Osteocyte (in vitro differentiated cells): ENCODE results near the gene GTSE1. TPM values are rescaled to one million over a fixed set of nuclear protein-coding genes. Genes with fewer than 3 reads are reported as not detected.

Experiments used
- DNase-seq: peaks from one replicate; pipeline ENCODE4 v3.0.0; 2021; ENCODE audit warnings: mixed read lengths; ENCODE audit not compliant: unreplicated experiment; ENCODE audit errors: extremely low spot score
- H3K27ac Mint-ChIP-seq: one replicate; pipeline ENCODE4 v1.8.0; 2021; ENCODE audit warnings: mild to moderate bottlenecking, mixed read lengths; ENCODE audit not compliant: unreplicated experiment
- H3K27me3 Mint-ChIP-seq: one replicate; pipeline ENCODE4 v1.8.0; 2021; ENCODE audit warnings: mixed read lengths; ENCODE audit not compliant: unreplicated experiment
- H3K36me3 Mint-ChIP-seq: one replicate; pipeline ENCODE4 v1.8.0; 2021; ENCODE audit warnings: mixed read lengths; ENCODE audit not compliant: unreplicated experiment
- H3K4me1 Mint-ChIP-seq: one replicate; pipeline ENCODE4 v1.8.0; 2021; ENCODE audit warnings: mixed read lengths; ENCODE audit not compliant: unreplicated experiment
- H3K4me3 Mint-ChIP-seq: one replicate; pipeline ENCODE4 v1.8.0; 2021; ENCODE audit warnings: mild to moderate bottlenecking, moderate library complexity, mixed read lengths; ENCODE audit not compliant: unreplicated experiment
- H3K9me3 Mint-ChIP-seq: one replicate; pipeline ENCODE4 v1.8.0; 2021; ENCODE audit warnings: mixed read lengths; ENCODE audit not compliant: unreplicated experiment
- total RNA-seq: library from RNA; stranded (reverse); gene quantifications from 2 replicates; pipeline ENCODE4 v1.2.1, GENCODE V29; 2021
- TF ChIP-seq, protein P1 (sequence below): fragments of 200-600 bp; sonication (generic); IDR thresholded peaks from 2 replicates; pipeline ENCODE4 v1.5.0; 2021; ENCODE audit warnings: antibody characterized with exemption, mild to moderate bottlenecking, moderate library complexity

Gene GTSE1
- total RNA-seq, 1 donor from 2014 or later, result 9.4 TPM

DNA sequence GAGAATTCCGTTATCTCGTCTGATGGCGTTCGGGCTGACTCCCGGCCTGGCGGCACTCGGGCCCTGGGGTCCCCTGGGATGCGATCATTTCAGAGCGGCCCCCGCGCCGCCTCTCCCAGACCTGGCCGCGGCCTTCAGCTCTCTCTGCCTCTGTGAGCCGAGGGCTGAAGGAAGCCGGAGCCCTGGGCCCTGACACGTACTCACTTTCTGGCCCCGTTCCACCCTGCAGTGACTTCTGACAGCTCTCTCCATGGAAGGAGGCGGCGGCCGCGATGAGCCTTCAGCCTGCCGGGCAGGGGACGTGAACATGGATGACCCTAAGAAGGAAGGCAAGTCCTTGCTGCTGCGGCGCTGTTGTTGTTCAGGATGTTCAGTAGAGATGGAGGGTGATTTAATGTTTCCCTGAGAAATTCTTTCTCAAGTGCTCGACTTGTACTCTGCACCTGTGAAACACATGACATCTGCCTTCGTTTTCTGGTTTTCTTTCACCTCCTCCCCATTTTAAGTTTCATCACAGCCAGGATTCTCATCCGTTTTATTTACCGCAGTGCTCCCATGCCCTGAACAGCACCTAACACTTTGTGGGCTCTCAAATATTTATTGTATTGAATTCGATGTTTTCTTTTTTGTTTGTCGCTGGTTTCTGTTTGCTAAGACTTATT lies 612 bp downstream of the GTSE1 start:
- peaks cover 46% of the 10 kb centered on the region for H3K4me1 Mint-ChIP-seq
- no peak for DNase-seq

DNA sequence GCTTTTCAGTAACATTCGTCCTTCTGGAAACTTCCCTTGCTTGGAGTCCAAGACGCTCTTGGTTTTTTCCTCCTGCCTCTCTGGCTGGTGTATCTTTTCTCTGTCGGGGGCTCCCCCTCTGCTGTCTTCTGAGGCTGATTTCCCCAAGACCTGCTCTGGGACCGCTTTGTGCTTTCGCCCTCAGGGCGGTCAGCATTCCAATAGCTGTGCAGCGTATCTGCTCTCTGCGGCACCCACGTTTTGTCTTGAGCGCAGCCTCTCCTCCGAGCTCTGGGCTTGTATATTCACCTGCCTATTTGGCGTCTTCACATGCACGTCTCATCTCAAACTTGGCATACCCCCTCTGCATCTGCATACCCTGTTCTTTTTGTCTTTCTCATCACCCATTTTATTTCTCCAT lies 2.4 kb downstream of the GTSE1 start:
- Mint-ChIP-seq H3K4me1 (peaks cover 48% of the 10 kb centered on the region), H3K36me3 (no peaks in the 10 kb centered on the region), H3K27ac (no peak overlapping the region), H3K27me3 (no peaks in the 10 kb centered on the region), H3K4me3 (no peak overlapping the region), H3K9me3 (no peaks in the 10 kb centered on the region)
- DNase-seq, result no peak
- TF ChIP-seq, protein P1, sequence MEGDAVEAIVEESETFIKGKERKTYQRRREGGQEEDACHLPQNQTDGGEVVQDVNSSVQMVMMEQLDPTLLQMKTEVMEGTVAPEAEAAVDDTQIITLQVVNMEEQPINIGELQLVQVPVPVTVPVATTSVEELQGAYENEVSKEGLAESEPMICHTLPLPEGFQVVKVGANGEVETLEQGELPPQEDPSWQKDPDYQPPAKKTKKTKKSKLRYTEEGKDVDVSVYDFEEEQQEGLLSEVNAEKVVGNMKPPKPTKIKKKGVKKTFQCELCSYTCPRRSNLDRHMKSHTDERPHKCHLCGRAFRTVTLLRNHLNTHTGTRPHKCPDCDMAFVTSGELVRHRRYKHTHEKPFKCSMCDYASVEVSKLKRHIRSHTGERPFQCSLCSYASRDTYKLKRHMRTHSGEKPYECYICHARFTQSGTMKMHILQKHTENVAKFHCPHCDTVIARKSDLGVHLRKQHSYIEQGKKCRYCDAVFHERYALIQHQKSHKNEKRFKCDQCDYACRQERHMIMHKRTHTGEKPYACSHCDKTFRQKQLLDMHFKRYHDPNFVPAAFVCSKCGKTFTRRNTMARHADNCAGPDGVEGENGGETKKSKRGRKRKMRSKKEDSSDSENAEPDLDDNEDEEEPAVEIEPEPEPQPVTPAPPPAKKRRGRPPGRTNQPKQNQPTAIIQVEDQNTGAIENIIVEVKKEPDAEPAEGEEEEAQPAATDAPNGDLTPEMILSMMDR, result no peak

More for the DNA sequence above, 612 bp downstream of the GTSE1 start:
- TF ChIP-seq, protein P1, result no peak
- Mint-ChIP-seq H3K36me3 (peaks cover 10% of the 10 kb centered on the region), H3K4me3 (peak overlapping the region; percentile 89), H3K27me3 (no peaks in the 10 kb centered on the region), H3K27ac (peak overlapping the region; percentile 53), H3K9me3 (no peaks in the 10 kb centered on the region)

DNA sequence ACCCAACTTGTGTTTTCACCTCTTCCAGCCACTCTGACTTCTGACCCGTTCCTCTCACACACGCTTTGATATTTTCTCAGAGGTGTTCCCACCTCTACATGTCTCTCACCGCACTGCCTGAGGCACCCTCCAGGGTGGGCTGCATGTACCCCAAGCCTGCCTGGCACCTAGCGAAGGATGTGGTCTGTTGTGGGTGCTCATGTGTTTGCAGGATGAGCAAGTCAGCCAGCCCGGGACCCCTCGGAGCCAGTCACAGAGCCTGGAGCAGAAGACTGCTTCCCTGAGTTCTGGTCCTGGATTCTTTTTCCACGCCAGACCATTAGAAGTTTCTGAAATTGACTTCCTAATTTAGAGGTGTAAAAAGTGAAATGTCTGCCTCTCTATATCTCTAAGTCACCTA lies 3.8 kb downstream of the GTSE1 start:
- Mint-ChIP-seq H3K9me3 (no peaks in the 10 kb centered on the region), H3K27ac (no peak overlapping the region), H3K4me1 (peaks cover 47% of the 10 kb centered on the region), H3K4me3 (no peak overlapping the region), H3K27me3 (no peaks in the 10 kb centered on the region), H3K36me3 (no peaks in the 10 kb centered on the region)
- TF ChIP-seq, protein P1, result no peak
- DNase-seq, result no peak

DNA sequence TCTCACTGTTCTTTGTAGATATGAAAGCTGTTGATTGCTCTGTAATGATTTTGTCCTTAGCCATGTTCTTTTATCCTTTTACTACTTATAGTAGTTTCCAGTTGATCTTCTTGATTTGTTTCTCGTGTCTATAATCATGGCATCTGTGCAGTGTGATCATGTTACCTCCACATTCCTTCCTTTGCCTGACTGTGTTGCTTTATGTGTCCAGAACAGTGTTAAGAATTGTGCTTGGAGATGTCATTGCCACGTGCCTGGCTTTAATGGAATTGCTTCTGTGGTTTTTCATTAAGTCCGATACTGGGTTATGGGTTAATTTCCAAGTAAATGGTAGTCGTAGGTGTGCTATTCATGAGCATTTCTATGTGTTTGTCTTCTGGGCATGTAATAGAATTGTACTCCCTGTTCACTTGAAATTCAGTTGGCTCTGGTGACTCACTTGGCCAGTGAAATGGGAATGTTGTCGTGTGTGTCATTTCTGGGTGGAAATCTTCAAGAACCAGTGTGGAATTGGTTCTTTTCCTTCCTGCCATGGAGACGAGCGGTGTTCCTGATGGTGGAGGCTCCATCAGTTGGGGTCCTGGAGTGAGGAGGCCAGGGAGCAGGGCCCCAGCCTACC lies 6.8 kb downstream of the GTSE1 start:
- TF ChIP-seq, protein P1, result no peak
- Mint-ChIP-seq H3K27me3 (no peaks in the 10 kb centered on the region), H3K4me3 (no peak overlapping the region), H3K27ac (peak overlapping the region; percentile 52), H3K4me1 (peaks cover 38% of the 10 kb centered on the region), H3K36me3 (no peaks in the 10 kb centered on the region), H3K9me3 (no peaks in the 10 kb centered on the region)
- no peak for DNase-seq

DNA sequence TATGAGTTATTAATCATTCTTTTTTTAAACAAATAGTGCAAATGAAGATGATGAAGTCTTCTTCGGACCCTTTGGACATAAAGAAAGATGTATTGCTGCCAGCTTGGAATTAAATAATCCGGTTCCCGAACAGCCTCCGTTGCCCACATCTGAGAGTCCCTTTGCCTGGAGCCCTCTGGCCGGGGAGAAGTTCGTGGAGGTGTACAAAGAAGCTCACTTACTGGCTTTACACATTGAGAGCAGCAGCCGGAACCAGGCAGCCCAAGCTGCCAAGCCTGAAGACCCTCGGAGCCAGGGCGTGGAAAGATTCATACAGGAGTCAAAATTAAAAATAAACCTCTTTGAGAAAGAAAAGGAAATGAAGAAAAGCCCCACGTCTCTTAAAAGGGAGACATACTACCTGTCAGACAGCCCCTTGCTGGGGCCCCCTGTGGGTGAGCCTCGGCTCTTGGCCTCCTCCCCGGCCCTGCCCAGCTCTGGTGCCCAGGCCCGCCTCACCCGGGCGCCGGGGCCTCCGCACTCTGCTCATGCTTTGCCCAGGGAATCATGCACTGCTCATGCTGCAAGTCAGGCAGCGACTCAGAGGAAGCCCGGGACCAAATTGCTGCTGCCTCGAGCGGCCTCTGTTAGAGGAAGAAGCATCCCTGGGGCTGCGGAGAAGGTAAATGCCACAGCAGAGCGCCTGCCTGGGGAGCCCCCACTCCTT lies 11.8 kb downstream of the GTSE1 start:
- TF ChIP-seq, protein P1, result no peak
- no peak for DNase-seq
- H3K27ac Mint-ChIP-seq, result peak overlapping the region; percentile 57
- H3K4me3 Mint-ChIP-seq, result no peak overlapping the region
- H3K4me1 Mint-ChIP-seq, result peaks cover 20% of the 10 kb centered on the region
- no peaks in the 10 kb centered on the region for H3K27me3 Mint-ChIP-seq
- no peaks in the 10 kb centered on the region for H3K36me3 Mint-ChIP-seq
- H3K9me3 Mint-ChIP-seq, result no peaks in the 10 kb centered on the region
